GM13976 (cell line): ENCODE data around the gene FSD2.

Source experiments
- DNase-seq: peaks from one replicate; pipeline ENCODE4 v3.0.0; 2012; ENCODE audit warnings: low spot score
- in situ Hi-C: fragments of 300-500 bp; cut with MboI; formaldehyde crosslinking; loops from one replicate; pipeline ENCODE4 v1.12.0; 2022; ENCODE audit warnings: low sequenced_read_pairs, mixed read lengths, inconsistent platforms; ENCODE audit not compliant: unreplicated experiment
- TF ChIP-seq, protein P1 (sequence below): IDR thresholded peaks from 2 replicates; pipeline ENCODE4 v1.5.1; 2012; ENCODE audit warnings: borderline replicate concordance, mild to moderate bottlenecking; ENCODE audit not compliant: insufficient read depth; ENCODE audit errors: extremely low read depth, missing control alignments, control extremely low read depth

FSD2 gene

GRCh38 chr15:82715003-82715402 lies 90.9 kb downstream of the FSD2 start:
- TF ChIP-seq, protein P1, sequence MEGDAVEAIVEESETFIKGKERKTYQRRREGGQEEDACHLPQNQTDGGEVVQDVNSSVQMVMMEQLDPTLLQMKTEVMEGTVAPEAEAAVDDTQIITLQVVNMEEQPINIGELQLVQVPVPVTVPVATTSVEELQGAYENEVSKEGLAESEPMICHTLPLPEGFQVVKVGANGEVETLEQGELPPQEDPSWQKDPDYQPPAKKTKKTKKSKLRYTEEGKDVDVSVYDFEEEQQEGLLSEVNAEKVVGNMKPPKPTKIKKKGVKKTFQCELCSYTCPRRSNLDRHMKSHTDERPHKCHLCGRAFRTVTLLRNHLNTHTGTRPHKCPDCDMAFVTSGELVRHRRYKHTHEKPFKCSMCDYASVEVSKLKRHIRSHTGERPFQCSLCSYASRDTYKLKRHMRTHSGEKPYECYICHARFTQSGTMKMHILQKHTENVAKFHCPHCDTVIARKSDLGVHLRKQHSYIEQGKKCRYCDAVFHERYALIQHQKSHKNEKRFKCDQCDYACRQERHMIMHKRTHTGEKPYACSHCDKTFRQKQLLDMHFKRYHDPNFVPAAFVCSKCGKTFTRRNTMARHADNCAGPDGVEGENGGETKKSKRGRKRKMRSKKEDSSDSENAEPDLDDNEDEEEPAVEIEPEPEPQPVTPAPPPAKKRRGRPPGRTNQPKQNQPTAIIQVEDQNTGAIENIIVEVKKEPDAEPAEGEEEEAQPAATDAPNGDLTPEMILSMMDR = no peak
- in situ Hi-C loops = no loop called here
- DNase-seq = no peak

GRCh38 chr15:82714016-82714415 lies 91.9 kb downstream of the FSD2 start:
- in situ Hi-C loops = no loop called here
- no peak for DNase-seq
- TF ChIP-seq, protein P1 = no peak

DNA sequence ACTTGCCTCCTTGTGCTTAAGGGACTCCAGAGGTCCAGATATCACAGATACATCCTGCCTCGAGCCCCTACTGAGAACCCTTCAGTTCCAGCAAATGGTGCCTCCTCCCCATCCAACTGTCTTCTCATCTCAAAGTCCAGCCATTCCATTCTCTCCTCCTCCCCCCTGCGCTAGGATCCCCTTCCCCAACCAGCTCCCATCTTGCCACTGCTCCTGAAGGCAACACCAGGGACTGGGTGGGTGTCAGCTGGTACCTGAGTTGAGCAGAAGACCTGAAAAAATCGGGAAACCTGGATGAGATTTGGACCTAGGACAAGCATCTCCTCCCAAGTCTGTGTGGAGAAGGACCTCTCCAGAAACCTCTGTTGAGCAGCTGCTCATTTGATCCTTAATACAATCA lies 93.8 kb downstream of the FSD2 start:
- TF ChIP-seq, protein P1 = no peak
- in situ Hi-C loops = no loop called here

GRCh38 chr15:82710926-82711490 lies 94.9 kb downstream of the FSD2 start:
- TF ChIP-seq, protein P1 = no peak
- DNase-seq = no peak
- in situ Hi-C loops = no loop called here

More for the DNA sequence above, 93.8 kb downstream of the FSD2 start:
- DNase-seq = no peak

DNA sequence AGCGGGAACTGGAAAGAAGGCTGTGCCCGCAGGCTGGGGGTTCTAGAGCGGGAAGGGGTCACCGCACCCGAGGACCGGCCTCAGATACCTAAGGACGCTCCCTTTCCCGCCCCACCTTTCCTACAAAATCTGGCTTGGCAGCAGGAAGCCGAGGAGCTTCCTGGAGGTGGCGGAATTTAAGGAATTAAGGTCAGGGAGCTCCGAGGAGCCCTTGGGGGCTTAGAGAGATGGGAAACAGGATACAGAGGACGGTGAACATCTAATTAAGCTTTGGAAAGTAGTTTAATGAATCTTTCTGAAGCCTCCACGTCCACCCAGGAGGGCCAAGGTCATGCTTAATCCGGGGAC lies 95.7 kb downstream of the FSD2 start:
- no peak for DNase-seq
- TF ChIP-seq, protein P1 = no peak
- in situ Hi-C loops = no loop called here

DNA sequence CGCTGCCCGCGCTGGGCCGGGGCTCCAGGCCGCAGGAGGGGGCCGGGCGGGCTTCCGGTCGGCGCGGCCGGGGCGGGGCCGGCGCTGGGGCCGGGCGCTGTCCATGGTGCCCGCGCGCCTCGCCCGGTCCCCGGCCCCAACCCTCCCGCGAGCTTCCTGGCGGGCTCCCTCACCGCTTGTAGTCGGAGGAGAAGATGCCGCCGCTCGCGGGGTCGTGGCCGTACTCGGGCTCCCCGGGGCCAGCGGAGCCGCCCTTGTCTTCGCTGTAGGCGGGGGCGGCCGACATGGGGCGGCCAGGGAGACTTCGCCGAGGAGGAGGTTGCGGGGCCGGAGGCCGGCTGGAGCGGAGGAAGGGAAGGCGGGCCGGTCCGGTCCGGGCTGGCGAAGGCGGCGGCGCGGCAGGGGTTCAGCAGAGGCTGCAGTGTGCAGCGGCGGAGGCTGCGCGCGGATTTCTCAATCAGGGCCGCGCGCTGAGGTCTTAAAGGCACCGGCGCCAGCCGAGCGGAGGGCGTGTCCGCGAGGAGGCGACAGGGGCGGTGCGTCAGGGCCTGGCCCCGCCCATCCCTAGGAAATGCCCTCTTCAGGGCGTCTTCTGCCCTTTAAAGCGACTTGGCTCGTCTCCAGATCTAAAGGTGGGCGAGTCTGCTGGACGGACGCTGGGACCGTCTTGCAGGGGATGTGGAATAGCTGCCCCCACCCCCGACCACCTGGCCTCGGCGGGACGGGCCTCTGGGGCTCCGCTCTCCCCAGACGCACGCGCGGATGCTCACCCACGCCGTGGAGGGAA lies 96.3 kb downstream of the FSD2 start, which contains the start of gene AP3B2:
Gene AP3B2 (minus strand): TSS at position 455 of the 787 bp plus-strand sequence. CDS start 169 bp downstream, at position 286.
- in situ Hi-C loops = no loop called here
- TF ChIP-seq, protein P1 = no peak
- DNase-seq = peak; percentile 93
